GM12878 (cell line): ENCODE results near the gene WIPF1. TPM values are rescaled to one million over a fixed set of nuclear protein-coding genes. Genes with fewer than 3 reads are reported as not detected.

Source experiments
- ATAC-seq: fragments of 200-7000 bp; cut with Tn5 transposase; 3 replicates; pipeline ENCODE4 v1.9.1; 2020; ENCODE audit warnings: mild to moderate bottlenecking, moderate library complexity
- BruUV-seq: library from RNA; stranded (reverse); fragments of 400-500 nt; replicated peaks from 2 replicates; lab custom pipeline; 2021; lab: Mats Ljungman, UMichigan
- CTCF ChIA-PET: fragments of 300-600 bp; sonication (Branson Sonifier 250); formaldehyde crosslinking; extraction: SDS; loops from one replicate; lab custom pipeline; 2021; ENCODE audit warnings: inconsistent platforms; lab: Yijun Ruan, JAX
- POLR2A ChIA-PET: fragments of 350-600 bp; formaldehyde crosslinking; extraction: SDS; loops from one replicate; lab custom pipeline; 2021; ENCODE audit warnings: inconsistent platforms; lab: Charles Lee
- RAD21 ChIA-PET: fragments of 300-600 bp; sonication (Branson Sonifier 250); formaldehyde crosslinking; loops from one replicate; lab custom pipeline; 2023; ENCODE audit warnings: antibody characterized with exemption; ENCODE audit not compliant: unreplicated experiment; lab: Charles Lee
- SMC1A ChIA-PET: fragments of 300-600 bp; sonication (Branson Sonifier 250); formaldehyde crosslinking; loops from one replicate; lab custom pipeline; 2023; ENCODE audit not compliant: unreplicated experiment, uncharacterized antibody; lab: Charles Lee
- DNase-seq: peaks from one replicate; pipeline ENCODE4 v3.0.0-alpha.2; 2011; ENCODE audit warnings: low read depth, low spot score
- FAIRE-seq: peaks from 3 replicates; lab custom pipeline; 2011; peaks lifted over from hg19 to GRCh38; lab: Jason Lieb, UNC
- H2AFZ ChIP-seq: 2 replicates; pipeline ENCODE4 v1.6.0; 2011; ENCODE audit warnings: low read depth, low read length, control low read depth; ENCODE audit not compliant: control insufficient read depth
- H3K27ac ChIP-seq: 2 replicates; pipeline ENCODE4 v1.5.1; 2011; ENCODE audit warnings: control low read depth; ENCODE audit not compliant: control insufficient read depth, insufficient read depth
- H3K27me3 ChIP-seq, 2 experiments: replicated peaks in 1 of 2; 2 replicates each; pipeline versions ENCODE4 v1.6.0 to v1.6.1; 2011; ENCODE audit warnings: low read length in 1 of 2; ENCODE audit not compliant: control insufficient read depth in 2 of 2, insufficient read depth in 2 of 2
- H3K36me3 ChIP-seq, 2 experiments: 2 replicates each; pipeline ENCODE4 v1.5.1; 2011; ENCODE audit warnings: low read length in 1 of 2; ENCODE audit not compliant: control insufficient read depth in 2 of 2, insufficient read depth in 2 of 2
- H3K4me1 ChIP-seq: 2 replicates; pipeline ENCODE4 v1.6.1; 2011; ENCODE audit warnings: mild to moderate bottlenecking, low read length, moderate library complexity, mixed read lengths; ENCODE audit not compliant: control insufficient read depth, insufficient read depth
- H3K4me2 ChIP-seq: 2 replicates; pipeline ENCODE4 v1.6.0; 2011; ENCODE audit warnings: control low read depth; ENCODE audit not compliant: control insufficient read depth, insufficient read depth
- H3K4me3 ChIP-seq: fragments of 200-600 bp; sonication (generic); 2 replicates; pipeline ENCODE4 v1.5.1; 2016
- H3K79me2 ChIP-seq: 2 replicates; pipeline ENCODE4 v1.6.0; 2011; ENCODE audit warnings: low read length; ENCODE audit not compliant: control insufficient read depth, insufficient read depth
- H3K9ac ChIP-seq: 2 replicates; pipeline ENCODE4 v1.8.0; 2011; ENCODE audit warnings: low read length, control low read depth, mixed read lengths; ENCODE audit not compliant: control insufficient read depth, insufficient read depth
- H3K9me3 ChIP-seq: replicated peaks from 3 replicates; pipeline ENCODE4 v1.5.1; 2011; ENCODE audit warnings: mild to moderate bottlenecking, low read length; ENCODE audit not compliant: control insufficient read depth, insufficient read depth
- H4K20me1 ChIP-seq: 2 replicates; pipeline ENCODE4 v1.6.0; 2011; ENCODE audit not compliant: control insufficient read depth, insufficient read depth
- CREM ChIP-seq: IDR thresholded peaks from 2 replicates; pipeline ENCODE4 v1.6.1; 2014; ENCODE audit warnings: antibody characterized with exemption, low read depth
- HDAC6 ChIP-seq: fragments of 200-600 bp; sonication (generic); IDR thresholded peaks from one replicate; pipeline ENCODE4 v1.8.0; 2017; ENCODE audit warnings: antibody characterized with exemption; ENCODE audit not compliant: unreplicated experiment
- IKZF2 ChIP-seq, 2 experiments: fragments of 450-650 bp; IDR thresholded peaks; 2 replicates each; pipeline ENCODE4 v1.6.1; 2017; ENCODE audit warnings: mild to moderate bottlenecking in 2 of 2, moderate library complexity in 2 of 2
- PAX5 ChIP-seq: IDR thresholded peaks from 2 replicates; pipeline ENCODE4 v1.6.1; 2011; ENCODE audit warnings: low read depth, low read length, borderline replicate concordance
- PAX8 ChIP-seq: fragments of 450-650 bp; IDR thresholded peaks from 2 replicates; pipeline ENCODE4 v1.6.1; 2017; ENCODE audit warnings: mild to moderate bottlenecking, moderate library complexity
- POLR2AphosphoS5 ChIP-seq: IDR thresholded peaks from 2 replicates; pipeline ENCODE4 v1.6.1; 2011; ENCODE audit warnings: mild to moderate bottlenecking, low read length, inconsistent platforms
- SMARCA5 ChIP-seq: fragments of 450-650 bp; IDR thresholded peaks from 2 replicates; pipeline ENCODE4 v1.6.1; 2017; ENCODE audit warnings: mild to moderate bottlenecking
- TCF12 ChIP-seq: IDR thresholded peaks from 2 replicates; pipeline ENCODE4 v1.6.1; 2011; ENCODE audit warnings: low read depth, mild to moderate bottlenecking, low read length
- YY1 ChIP-seq: IDR thresholded peaks from 2 replicates; pipeline ENCODE4 v1.6.1; 2011; ENCODE audit warnings: low read depth, mild to moderate bottlenecking, low read length
- WGBS: methylation state at CpG from one replicate; pipeline ENCODE4 v1.1.6; 2016; ENCODE audit warnings: low lambda C conversion rate; ENCODE audit not compliant: insufficient replicate concordance, insufficient coverage; ENCODE audit errors: missing lambda C conversion rate; 5-methylcytosine and 5-hydroxymethylcytosine counted together
- in situ Hi-C: fragments of 300-500 bp; cut with MboI; formaldehyde crosslinking; loops from 9 replicates; pipeline ENCODE4 v1.14.3; 2018; ENCODE audit warnings: mixed read lengths
- intact Hi-C: fragments of 100-400 bp; cut with micrococcal nuclease; formaldehyde crosslinking; loops from one replicate; pipeline ENCODE4 v1.14.2; 2022; ENCODE audit not compliant: unreplicated experiment
- polyA plus RNA-seq, 11 experiments: library from polyadenylated mRNA; depleted of rRNA in 4 of 11; unstranded in 6 of 11; stranded (reverse) in 5 of 11; fragments of >200 nt; fragmentation: Nextera tagmentation in 4 of 11; fragmentation: Illumina TruSeq in 1 of 11; extraction: Ambion mirVana in 4 of 11; extraction: Trizol in 1 of 11; gene quantifications; 1 replicate in 1 of 11; 2 replicates in 10 of 11; pipeline versions ENCODE4 v1.2.1 to v1.2.3, GENCODE V29; 2011 to 2016; ENCODE audit warnings: inconsistent platforms in 2 of 11, missing spikeins in 2 of 11, low read depth in 1 of 11
- total RNA-seq, 4 experiments: library from RNA; depleted of rRNA in 3 of 4; stranded (reverse); fragments of >200 nt in 3 of 4; fragmentation: Illumina TruSeq in 1 of 4; extraction: Trizol in 1 of 4; gene quantifications; 2 replicates each; pipeline versions ENCODE4 v1.2.1 to v1.2.3, GENCODE V29; 2013 to 2021

Gene WIPF1
- total and polyA plus RNA-seq, 10 of the 15 experiments (the other 5 are each of a cell fraction or from before 2014, with no cell fraction given) = 23.1 to 188 (median 68.9) TPM

GRCh38 chr2:174611854-174612253, 14.2 kb upstream of the WIPF1 start:
- ChIA-PET SMC1A (interaction anchor here (1.2 to 31.8 kb wide), 5 partner anchors 2 to 70 kb away, joined by 5 to 537 read pairs (median 457); partner anchors contain the start of gene WIPF1), RAD21 (interaction anchor here (1.3 to 19.4 kb wide), 6 partner anchors 12 to 75 kb away, joined by 5 to 294 read pairs (median 86); partner anchors contain the start of gene WIPF1), POLR2A (interaction anchor here (1.3 to 10.9 kb wide), 7 partner anchors 12 to 76 kb away, joined by 3 to 246 read pairs (median 22); partner anchors contain the start of gene WIPF1), CTCF (interaction anchor here (1.2 to 31.2 kb wide), 9 partner anchors 12 to 151 kb away, joined by 3 to 534 read pairs (median 8); partner anchors contain the start of gene WIPF1)
- no TSS peak for BruUV-seq
- peaks cover 0 to 5% of the 10 kb centered on the region in 2 experiments; a peak in 1 of 4 replicates for H3K36me3 ChIP-seq
- H3K9ac ChIP-seq = no peak overlapping the region
- DNase-seq (no peak), ATAC-seq (no peak), FAIRE-seq (peak; percentile 7)
- WGBS = 3% methylated on average over 3 of the region's 3 CpGs
- peak overlapping the region; percentile 89 for H3K27ac ChIP-seq
- peak overlapping the region; percentile 64; the same call in 1 of the 2 replicates for H3K4me2 ChIP-seq
- no peaks in the 10 kb centered on the region for H4K20me1 ChIP-seq
- in situ Hi-C loops = no loop called here
- TF ChIP-seq SMARCA5 (no peak), CREM (0 out of 2 replicates have a peak, but pooled peaks have one; percentile 13), PAX5 (0 out of 2 replicates have a peak, but pooled peaks have one; percentile 18), PAX8 (no peak), IKZF2 (IDR thresholded peaks at IDR 0.05) (0 out of 4 replicates have a peak, but pooled peaks of 1 of the 2 experiments have one; percentile 9)
- no peaks in the 10 kb centered on the region for H3K9me3 ChIP-seq
- no peak overlapping the region for H2AFZ ChIP-seq
- peaks cover 20% of the 10 kb centered on the region for H3K79me2 ChIP-seq
- no peak overlapping the region for H3K4me3 ChIP-seq
- H3K27me3 ChIP-seq = no peaks in the 10 kb centered on the region
- H3K4me1 ChIP-seq = peaks cover 67% of the 10 kb centered on the region
- intact Hi-C loops = no loop called here

GRCh38 chr2:174611006-174611405, 13.4 kb upstream of the WIPF1 start:
- Histone ChIP-seq H3K4me2 (peak overlapping the region; percentile 64), H3K4me1 (peaks cover 72% of the 10 kb centered on the region), H3K27ac (peak overlapping the region; percentile 89), H3K9me3 (no peaks in the 10 kb centered on the region), H2AFZ (peak overlapping the region; percentile 83), H3K27me3 (no peaks in the 10 kb centered on the region), H4K20me1 (no peaks in the 10 kb centered on the region), H3K4me3 (no peak overlapping the region), H3K9ac (peak overlapping the region; percentile 47), H3K79me2 (peaks cover 20% of the 10 kb centered on the region), H3K36me3 (peaks cover 0 to 5% of the 10 kb centered on the region in 2 experiments; a peak in 1 of 4 replicates)
- no TSS peak for BruUV-seq
- DNase-seq (no peak), ATAC-seq (peak; percentile 1), FAIRE-seq (no peak)
- ChIA-PET RAD21 (interaction anchor here (0.9 to 19.4 kb wide), 8 partner anchors 12 to 123 kb away, joined by 3 to 294 read pairs (median 19); partner anchors contain the start of gene WIPF1), POLR2A (interaction anchor here (0.8 to 10.9 kb wide), 11 partner anchors 10 to 125 kb away, joined by 3 to 246 read pairs (median 6); partner anchors contain the start of genes GPR155 and WIPF1), SMC1A (interaction anchor here (0.7 to 31.8 kb wide), 6 partner anchors 1 to 123 kb away, joined by 3 to 537 read pairs (median 457); partner anchors contain the start of gene WIPF1), CTCF (interaction anchor here (0.9 to 31.2 kb wide), 10 partner anchors 12 to 125 kb away, joined by 3 to 534 read pairs (median 8); partner anchors contain the start of gene WIPF1)
- intact Hi-C loops (no loop called here), in situ Hi-C loops (no loop called here)
- TF ChIP-seq YY1 (0 out of 2 replicates have a peak, but pooled peaks have one; percentile 34), POLR2AphosphoS5 (peak; percentile 13; the same call in 1 of the 2 replicates), HDAC6 (no peak), TCF12 (no peak)
- 2% methylated on average over 4 of the region's 4 CpGs for WGBS
